IMR-90 (cell line): ENCODE results near the gene PDX1. TPM values are rescaled to one million over a fixed set of nuclear protein-coding genes. Genes with fewer than 3 reads are reported as not detected.

Experiments used
- ATAC-seq: fragments of 200-7000 bp; cut with Tn5 transposase; 2 replicates; pipeline ENCODE4 v1.9.1; 2020; ENCODE audit warnings: low read depth, mild to moderate bottlenecking, moderate library complexity
- BruUV-seq: library from RNA; stranded (reverse); fragments of 400-500 nt; replicated peaks from 2 replicates; lab custom pipeline; 2021; lab: Mats Ljungman, UMichigan
- CTCF ChIA-PET: fragments of 300-600 bp; formaldehyde crosslinking; extraction: SDS; loops from one replicate; lab custom pipeline; 2021; ENCODE audit warnings: antibody characterized with exemption; lab: Yijun Ruan, JAX
- POLR2A ChIA-PET: fragments of 300-600 bp; sonication (Branson Sonifier 250); formaldehyde crosslinking; loops from one replicate; lab custom pipeline; 2022; ENCODE audit warnings: antibody characterized with exemption; ENCODE audit not compliant: unreplicated experiment; lab: Charles Lee
- DNase-seq: peaks from one replicate; pipeline ENCODE4 v3.0.0; 2013
- H2AFZ ChIP-seq: replicated peaks from 2 replicates; pipeline ENCODE3; 2013; ENCODE audit warnings: low read length, mild to moderate bottlenecking; ENCODE audit not compliant: poor library complexity
- H2AK5ac ChIP-seq: 2 replicates; pipeline ENCODE4 v1.6.1; 2013; ENCODE audit warnings: low read depth, low read length, inconsistent platforms
- H2AK9ac ChIP-seq: replicated peaks from 2 replicates; pipeline ENCODE3; 2013; ENCODE audit warnings: mild to moderate bottlenecking, low read depth, low read length, moderate library complexity; ENCODE audit not compliant: poor library complexity
- H2BK120ac ChIP-seq: 2 replicates; pipeline ENCODE4 v1.6.1; 2013; ENCODE audit warnings: low read depth, low read length, inconsistent platforms
- H2BK15ac ChIP-seq: 3 replicates; pipeline ENCODE4 v1.6.1; 2013; ENCODE audit warnings: low read depth, low read length, inconsistent platforms
- H2BK20ac ChIP-seq: 2 replicates; pipeline ENCODE4 v1.6.1; 2013; ENCODE audit warnings: low read depth, mild to moderate bottlenecking, inconsistent platforms, low read length, moderate library complexity
- H2BK5ac ChIP-seq: 2 replicates; pipeline ENCODE4 v1.6.1; 2013; ENCODE audit warnings: mild to moderate bottlenecking, low read depth, low read length, inconsistent platforms; ENCODE audit not compliant: poor library complexity, severe bottlenecking
- H3K14ac ChIP-seq: replicated peaks from 2 replicates; pipeline ENCODE4 v1.6.1; 2013; ENCODE audit warnings: low read depth, low read length, inconsistent platforms
- H3K18ac ChIP-seq: 2 replicates; pipeline ENCODE4 v1.6.1; 2013; ENCODE audit warnings: low read depth, low read length, control low read depth
- H3K23ac ChIP-seq: 2 replicates; pipeline ENCODE4 v1.6.1; 2013; ENCODE audit warnings: low read depth, low read length, inconsistent platforms
- H3K27ac ChIP-seq: 2 replicates; pipeline ENCODE4 v1.5.1; 2013; ENCODE audit warnings: mild to moderate bottlenecking, control low read depth, low read length; ENCODE audit not compliant: insufficient read depth
- H3K27me3 ChIP-seq: 2 replicates; pipeline ENCODE4 v1.6.1; 2013; ENCODE audit warnings: low read length; ENCODE audit not compliant: control insufficient read depth, insufficient read depth
- H3K36me3 ChIP-seq: 2 replicates; pipeline ENCODE4 v1.6.1; 2013; ENCODE audit warnings: low read length, mixed read lengths; ENCODE audit not compliant: control insufficient read depth, insufficient read depth
- H3K4ac ChIP-seq: 2 replicates; pipeline ENCODE4 v1.6.1; 2013; ENCODE audit warnings: low read depth, low read length, inconsistent platforms
- H3K4me1 ChIP-seq: 2 replicates; pipeline ENCODE4 v1.6.1; 2013; ENCODE audit warnings: low read length, mixed read lengths; ENCODE audit not compliant: control insufficient read depth, insufficient read depth
- H3K4me2 ChIP-seq: 2 replicates; pipeline ENCODE4 v1.6.1; 2013; ENCODE audit warnings: low read depth, mild to moderate bottlenecking, control low read depth, low read length, moderate library complexity
- H3K4me3 ChIP-seq: 2 replicates; pipeline ENCODE4 v1.5.1; 2013; ENCODE audit warnings: low read depth, mild to moderate bottlenecking, control low read depth, low read length, moderate library complexity; ENCODE audit not compliant: insufficient read depth
- H3K56ac ChIP-seq: 2 replicates; pipeline ENCODE4 v1.6.1; 2013; ENCODE audit warnings: low read length, inconsistent platforms; ENCODE audit not compliant: insufficient read depth; ENCODE audit errors: extremely low read depth
- H3K79me1 ChIP-seq, 2 experiments: 2 replicates each; pipeline ENCODE4 v1.6.1; 2013; ENCODE audit warnings: low read length in 2 of 2, inconsistent platforms in 1 of 2, low read depth in 1 of 2
- H3K9ac ChIP-seq: 2 replicates; pipeline ENCODE4 v1.6.1; 2013; ENCODE audit warnings: low read depth, low read length, control low read depth
- H3K9me1 ChIP-seq: 2 replicates; pipeline ENCODE4 v1.6.1; 2013; ENCODE audit warnings: low read length, inconsistent platforms; ENCODE audit not compliant: insufficient read depth
- H3K9me3 ChIP-seq: 2 replicates; pipeline ENCODE4 v1.6.1; 2013; ENCODE audit warnings: low read length; ENCODE audit not compliant: control insufficient read depth, insufficient read depth
- H4K20me1 ChIP-seq: 2 replicates; pipeline ENCODE4 v1.6.1; 2013; ENCODE audit warnings: low read length, inconsistent platforms; ENCODE audit not compliant: insufficient read depth
- H4K5ac ChIP-seq: 2 replicates; pipeline ENCODE4 v1.6.1; 2013; ENCODE audit warnings: mild to moderate bottlenecking, low read depth, low read length, control low read depth
- H4K8ac ChIP-seq, 2 experiments: 2 replicates each; pipeline ENCODE4 v1.6.1; 2013; ENCODE audit warnings: low read depth in 2 of 2, low read length in 2 of 2, control low read depth in 1 of 2, inconsistent platforms in 1 of 2
- H4K91ac ChIP-seq: 2 replicates; pipeline ENCODE4 v1.6.1; 2013; ENCODE audit warnings: low read depth, low read length, inconsistent platforms; ENCODE audit not compliant: insufficient read depth
- BHLHE40 ChIP-seq: fragments of 150-350 bp; IDR thresholded peaks from 2 replicates; pipeline ENCODE4 v1.6.1; 2016; ENCODE audit warnings: mild to moderate bottlenecking, low read depth, low read length
- CEBPB ChIP-seq: IDR thresholded peaks from 2 replicates; pipeline ENCODE4 v1.6.1; 2012; ENCODE audit warnings: low read depth, low read length, improper control_type of control experiment
- CHD1 ChIP-seq: IDR thresholded peaks from 2 replicates; pipeline ENCODE4 v1.6.1; 2012; ENCODE audit warnings: low read depth, low read length, improper control_type of control experiment
- FOS ChIP-seq: fragments of 150-350 bp; IDR thresholded peaks from 2 replicates; pipeline ENCODE4 v1.6.1; 2016; ENCODE audit warnings: low read depth, low read length
- MAZ ChIP-seq: IDR thresholded peaks from 2 replicates; pipeline ENCODE4 v1.6.1; 2012; ENCODE audit warnings: low read depth, mild to moderate bottlenecking, low read length, improper control_type of control experiment, moderate library complexity, borderline replicate concordance
- MXI1 ChIP-seq: IDR thresholded peaks from 2 replicates; pipeline ENCODE4 v1.6.1; 2012; ENCODE audit warnings: low read depth, mild to moderate bottlenecking, low read length, moderate library complexity, borderline replicate concordance
- NFE2L2 ChIP-seq: fragments of 150-350 bp; IDR thresholded peaks from 2 replicates; pipeline ENCODE4 v1.6.1; 2016; ENCODE audit warnings: low read depth, mild to moderate bottlenecking, low read length
- POLR2A ChIP-seq: IDR thresholded peaks from 2 replicates; pipeline ENCODE4 v1.6.1; 2012; ENCODE audit warnings: mild to moderate bottlenecking, low read depth, low read length
- RAD21 ChIP-seq: IDR thresholded peaks from 2 replicates; pipeline ENCODE4 v1.6.1; 2012; ENCODE audit warnings: low read length, improper control_type of control experiment
- RCOR1 ChIP-seq: IDR thresholded peaks from 2 replicates; pipeline ENCODE4 v1.6.1; 2012; ENCODE audit warnings: mild to moderate bottlenecking, low read length, improper control_type of control experiment; ENCODE audit not compliant: insufficient replicate concordance
- RFX5 ChIP-seq: IDR thresholded peaks from 2 replicates; pipeline ENCODE4 v1.8.0; 2012; ENCODE audit warnings: low read depth, mild to moderate bottlenecking, low read length, moderate library complexity
- SMC3 ChIP-seq: fragments of 150-350 bp; IDR thresholded peaks from 2 replicates; pipeline ENCODE4 v1.6.1; 2016; ENCODE audit warnings: low read depth, mild to moderate bottlenecking, antibody characterized with exemption, low read length, moderate library complexity
- WGBS, 2 experiments: methylation state at CpG; one replicate each; pipeline versions ENCODE4 v1.1.5 to v1.1.7; 2013; ENCODE audit warnings: missing lambda C conversion rate in 2 of 2; ENCODE audit not compliant: insufficient read length in 1 of 2; ENCODE audit errors: extremely low coverage in 2 of 2; 5-methylcytosine and 5-hydroxymethylcytosine counted together
- dilution Hi-C: fragments of 300-500 bp; cut with HindIII; formaldehyde crosslinking; loops from one replicate; pipeline ENCODE4 v1.14.3; 2018; ENCODE audit warnings: low sequenced_read_pairs; ENCODE audit not compliant: unreplicated experiment
- in situ Hi-C: fragments of 300-500 bp; cut with MboI; formaldehyde crosslinking; loops from 3 replicates; pipeline ENCODE4 v1.14.3; 2019; ENCODE audit warnings: low sequenced_read_pairs, inconsistent platforms, mixed read lengths
- intact Hi-C: fragments of 100-400 bp; cut with micrococcal nuclease; formaldehyde crosslinking; loops from 2 replicates; pipeline ENCODE4 v1.10.0; 2022
- polyA plus RNA-seq, 3 experiments: library from polyadenylated mRNA; depleted of rRNA; stranded (reverse); fragments of >200 nt; gene quantifications; 2 replicates each; pipeline ENCODE4 v1.2.3, GENCODE V29; 2012; ENCODE audit warnings: low replicate concordance in 1 of 3
- total RNA-seq: library from RNA; depleted of rRNA; stranded (reverse); fragments of >200 nt; gene quantifications from 2 replicates; pipeline ENCODE4 v1.2.3, GENCODE V29; 2012
- TF ChIP-seq, protein P1 (sequence below): fragments of 150-350 bp; IDR thresholded peaks from 2 replicates; pipeline ENCODE4 v1.6.1; 2016; ENCODE audit warnings: low read depth, mild to moderate bottlenecking, low read length, moderate library complexity, borderline replicate concordance
- TF ChIP-seq, protein P2 (sequence below): conservative IDR thresholded peaks from 2 replicates; pipeline ENCODE4 v1.5.1; 2012; ENCODE audit warnings: mild to moderate bottlenecking, low read depth, low read length, improper control_type of control experiment
- TF ChIP-seq, protein P3 (sequence below): fragments of 150-350 bp; IDR thresholded peaks from 2 replicates; pipeline ENCODE4 v1.6.1; 2017; ENCODE audit warnings: mild to moderate bottlenecking, antibody characterized with exemption, low read length, low read depth

The PDX1 gene
- total and polyA plus RNA-seq, 2 of the 4 experiments (the other 2 are of a cell fraction): not detected

DNA sequence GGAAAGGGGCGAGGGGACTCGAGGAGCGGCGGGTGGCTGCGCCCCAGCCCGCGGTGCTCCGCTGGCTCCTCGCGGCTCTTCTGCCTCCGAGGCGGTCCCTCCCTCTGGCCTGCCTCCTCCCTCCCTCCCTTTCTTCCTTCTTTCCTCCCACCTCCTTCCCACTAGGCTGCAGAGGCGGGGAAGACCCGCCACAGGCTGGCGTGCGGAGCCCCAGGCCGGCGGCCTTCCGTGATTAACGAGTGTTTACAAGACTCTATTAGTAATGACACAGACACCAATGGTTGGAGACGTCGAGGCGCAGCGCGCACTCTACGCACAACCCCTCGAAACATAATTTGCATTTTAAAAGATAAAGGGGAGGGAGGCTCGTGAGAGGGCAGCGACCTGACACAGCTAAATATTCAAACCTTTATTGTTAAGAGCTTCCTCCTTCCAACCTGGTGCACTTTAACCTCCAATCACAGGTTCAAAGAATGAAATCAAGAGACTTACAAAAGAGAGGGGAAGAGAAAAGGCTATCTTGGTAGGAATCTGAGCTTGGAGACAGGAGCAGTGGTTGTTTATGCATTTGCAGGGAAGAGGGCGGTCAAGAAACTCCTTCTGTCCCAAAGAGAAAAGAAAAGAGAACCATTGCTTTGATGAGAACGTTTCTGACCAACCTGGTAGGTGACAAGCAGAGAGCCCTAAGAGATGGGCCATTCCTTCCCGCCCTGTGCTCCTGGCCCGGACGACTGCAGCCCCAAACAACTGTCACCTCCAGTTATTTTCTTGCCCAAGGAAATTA is 49.5 kb downstream of the PDX1 start, which contains the start of gene CDX2:
CDX2 (minus strand) TSS at position 234 of the 784 bp plus-strand sequence. CDS start 309 bp downstream, outside the sequence.
- H3K23ac ChIP-seq: no peak within 1 kb of the TSS
- in situ Hi-C loops (no loop called here), intact Hi-C loops (no loop called here), dilution Hi-C loops (no loop called here)
- H2AK9ac ChIP-seq: no peak within 1 kb of the TSS
- no peaks in the 10 kb centered on the region for H3K36me3 ChIP-seq
- no peak for ATAC-seq
- H3K4me2 ChIP-seq: no peak within 1 kb of the TSS; the same call in 1 of the 2 replicates
- no TSS peak for BruUV-seq
- no peak within 1 kb of the TSS for H2AK5ac ChIP-seq
- H4K20me1 ChIP-seq: peaks cover 4% of the 10 kb centered on the region
- no peak within 1 kb of the TSS for H3K4ac ChIP-seq
- H3K9ac ChIP-seq: no peak within 1 kb of the TSS
- no peak within 1 kb of the TSS for H3K27ac ChIP-seq
- H3K18ac ChIP-seq: no peak within 1 kb of the TSS
- 4% methylated on average over 5 of the region's 34 CpGs; no CpG with 5 or more reads in 1 of the 2 experiments for whole genome bisulfite sequencing, 2 experiments
- no peak within 1 kb of the TSS for H4K8ac ChIP-seq
- POLR2A ChIA-PET: interaction anchor here (0.6 kb wide), 1 partner anchor 327 kb away, joined by 3 read pairs; no protein-coding TSS in a partner anchor
- no peak within 1 kb of the TSS for H4K5ac ChIP-seq
- no peak within 1 kb of the TSS for H2BK120ac ChIP-seq
- CTCF ChIA-PET: no interaction called here
- no peaks in the 10 kb centered on the region for H3K4me1 ChIP-seq
- DNase-seq: no peak
- H3K9me3 ChIP-seq: peaks cover 3% of the 10 kb centered on the region; the same call in 1 of the 2 replicates
- no peak within 1 kb of the TSS for H3K4me3 ChIP-seq
- H4K91ac ChIP-seq: no peak within 1 kb of the TSS
- H3K14ac ChIP-seq: no peak within 1 kb of the TSS
- H2BK5ac ChIP-seq: no peak within 1 kb of the TSS
- no peaks in the 10 kb centered on the region for H3K79me1 ChIP-seq
- H3K27me3 ChIP-seq: peaks cover 98% of the 10 kb centered on the region
- H2BK20ac ChIP-seq: no peak within 1 kb of the TSS
- H3K56ac ChIP-seq: no peak within 1 kb of the TSS
- no peaks in the 10 kb centered on the region for H3K9me1 ChIP-seq
- H2AFZ ChIP-seq: peak within 1 kb of the TSS; percentile 16
- no peak within 1 kb of the TSS for H2BK15ac ChIP-seq
- TF ChIP-seq, protein P1, sequence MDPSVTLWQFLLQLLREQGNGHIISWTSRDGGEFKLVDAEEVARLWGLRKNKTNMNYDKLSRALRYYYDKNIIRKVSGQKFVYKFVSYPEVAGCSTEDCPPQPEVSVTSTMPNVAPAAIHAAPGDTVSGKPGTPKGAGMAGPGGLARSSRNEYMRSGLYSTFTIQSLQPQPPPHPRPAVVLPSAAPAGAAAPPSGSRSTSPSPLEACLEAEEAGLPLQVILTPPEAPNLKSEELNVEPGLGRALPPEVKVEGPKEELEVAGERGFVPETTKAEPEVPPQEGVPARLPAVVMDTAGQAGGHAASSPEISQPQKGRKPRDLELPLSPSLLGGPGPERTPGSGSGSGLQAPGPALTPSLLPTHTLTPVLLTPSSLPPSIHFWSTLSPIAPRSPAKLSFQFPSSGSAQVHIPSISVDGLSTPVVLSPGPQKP: no peak
- no peak for TF ChIP-seq RAD21
- no peak for TF ChIP-seq CEBPB
- TF ChIP-seq MXI1: no peak
- TF ChIP-seq, protein P2, sequence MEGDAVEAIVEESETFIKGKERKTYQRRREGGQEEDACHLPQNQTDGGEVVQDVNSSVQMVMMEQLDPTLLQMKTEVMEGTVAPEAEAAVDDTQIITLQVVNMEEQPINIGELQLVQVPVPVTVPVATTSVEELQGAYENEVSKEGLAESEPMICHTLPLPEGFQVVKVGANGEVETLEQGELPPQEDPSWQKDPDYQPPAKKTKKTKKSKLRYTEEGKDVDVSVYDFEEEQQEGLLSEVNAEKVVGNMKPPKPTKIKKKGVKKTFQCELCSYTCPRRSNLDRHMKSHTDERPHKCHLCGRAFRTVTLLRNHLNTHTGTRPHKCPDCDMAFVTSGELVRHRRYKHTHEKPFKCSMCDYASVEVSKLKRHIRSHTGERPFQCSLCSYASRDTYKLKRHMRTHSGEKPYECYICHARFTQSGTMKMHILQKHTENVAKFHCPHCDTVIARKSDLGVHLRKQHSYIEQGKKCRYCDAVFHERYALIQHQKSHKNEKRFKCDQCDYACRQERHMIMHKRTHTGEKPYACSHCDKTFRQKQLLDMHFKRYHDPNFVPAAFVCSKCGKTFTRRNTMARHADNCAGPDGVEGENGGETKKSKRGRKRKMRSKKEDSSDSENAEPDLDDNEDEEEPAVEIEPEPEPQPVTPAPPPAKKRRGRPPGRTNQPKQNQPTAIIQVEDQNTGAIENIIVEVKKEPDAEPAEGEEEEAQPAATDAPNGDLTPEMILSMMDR: no peak
- TF ChIP-seq NFE2L2: no peak
- TF ChIP-seq RCOR1: no peak
- no peak for TF ChIP-seq RFX5
- no peak for TF ChIP-seq POLR2A
- TF ChIP-seq FOS: no peak
- no peak for TF ChIP-seq CHD1
- no peak for TF ChIP-seq BHLHE40
- TF ChIP-seq SMC3: no peak
- TF ChIP-seq, protein P3, sequence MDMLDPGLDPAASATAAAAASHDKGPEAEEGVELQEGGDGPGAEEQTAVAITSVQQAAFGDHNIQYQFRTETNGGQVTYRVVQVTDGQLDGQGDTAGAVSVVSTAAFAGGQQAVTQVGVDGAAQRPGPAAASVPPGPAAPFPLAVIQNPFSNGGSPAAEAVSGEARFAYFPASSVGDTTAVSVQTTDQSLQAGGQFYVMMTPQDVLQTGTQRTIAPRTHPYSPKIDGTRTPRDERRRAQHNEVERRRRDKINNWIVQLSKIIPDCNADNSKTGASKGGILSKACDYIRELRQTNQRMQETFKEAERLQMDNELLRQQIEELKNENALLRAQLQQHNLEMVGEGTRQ: no peak
- no peak for TF ChIP-seq MAZ
